Stimulated activated CD4-positive, alpha-beta T cell treated with anti-CD3 and anti-CD28 coated beads, Interleukin-12 subunit alpha, Interleukin-12 subunit beta, amount 100 ng/mL, for 48 hours (primary cell): ENCODE data around the gene TRPV2.

ENCODE experiments used
- DNase-seq, 3 donors: peaks; one replicate each; pipeline ENCODE4 v3.0.0-alpha.2; 2020; ENCODE audit warnings: low read depth in 2 of 3, low spot score in 1 of 3

Gene TRPV2

GRCh38 chr17:16473044-16474011, 58.0 kb downstream of the TRPV2 start:
- no peak for DNase-seq

- no peak for DNase-seq
These were observed 58.8 kb downstream of the TRPV2 start for GRCh38 chr17:16474012-16474725.

GRCh38 chr17:16475179-16475704, 59.9 kb downstream of the TRPV2 start:
- no peak for DNase-seq

GRCh38 chr17:16477255-16477654, 61.9 kb downstream of the TRPV2 start:
- DNase-seq: no peak

GRCh38 chr17:16477666-16478065, 62.3 kb downstream of the TRPV2 start:
- no peak for DNase-seq

GRCh38 chr17:16478649-16479048, 63.3 kb downstream of the TRPV2 start:
- DNase-seq: no peak

GRCh38 chr17:16479264-16479663, 63.9 kb downstream of the TRPV2 start:
- DNase-seq: no peak

GRCh38 chr17:16480995-16481394, 65.6 kb downstream of the TRPV2 start:
- no peak for DNase-seq

GRCh38 chr17:16482253-16482652, 66.9 kb downstream of the TRPV2 start:
- DNase-seq: no peak

GRCh38 chr17:16483021-16483645, 67.8 kb downstream of the TRPV2 start:
- DNase-seq: no peak

GRCh38 chr17:16484445-16485175, 69.2 kb downstream of the TRPV2 start:
- no peak for DNase-seq
